GM21786 (cell line): Measurements from ENCODE around the gene CYP4F12.
"Not testable (repeated sequence)": the region's sequence is repeated elsewhere in the genome, so short reads cannot be mapped to it uniquely, and the experiment has no call there.

Experiments used
- ATAC-seq: cut with Tn5 transposase; IDR thresholded peaks from one replicate; pipeline ENCODE4 v1.9.1; 2021; ENCODE audit not compliant: unreplicated experiment

Gene CYP4F12

DNA sequence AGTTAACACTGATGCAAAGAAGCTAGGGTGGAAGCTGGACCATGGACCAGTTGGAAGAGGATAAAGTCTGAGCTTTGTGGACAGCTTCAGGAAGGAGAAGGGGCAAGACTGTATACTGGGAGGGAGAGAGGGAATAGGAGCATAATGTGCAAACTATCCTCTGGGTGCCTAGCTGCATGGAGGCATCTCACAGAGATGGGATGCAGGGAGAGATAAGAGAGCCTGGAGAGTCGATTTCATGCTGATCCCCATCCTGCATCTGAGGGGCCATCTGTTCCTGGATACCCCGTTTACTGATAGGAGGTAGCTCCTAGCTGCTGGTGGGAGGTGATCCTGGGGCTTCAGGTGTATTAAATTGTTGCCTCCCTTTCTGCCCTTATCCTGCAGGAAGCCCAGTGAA is 23.4 kb upstream of the CYP4F12 start:
- no peak for ATAC-seq

DNA sequence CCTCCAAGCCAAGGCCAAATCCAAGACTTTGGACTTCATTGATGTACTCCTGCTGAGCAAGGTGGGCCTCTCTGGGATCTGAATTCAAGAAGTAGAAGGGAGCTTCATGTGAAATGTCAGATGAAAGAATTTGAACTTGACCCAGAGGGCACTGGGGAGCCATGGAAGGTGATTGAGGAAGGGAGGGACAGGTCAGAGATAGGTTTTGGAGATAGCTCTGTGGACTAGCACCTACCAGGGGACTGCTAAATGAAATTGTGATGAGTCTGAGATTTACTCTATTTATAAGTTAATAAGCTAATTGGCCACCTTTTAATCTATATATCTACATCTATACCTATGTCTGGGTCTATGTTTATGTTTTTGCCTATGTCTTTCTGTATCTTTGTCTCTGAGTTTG is 22.8 kb upstream of the CYP4F12 start:
- ATAC-seq = not testable (repeated sequence)

DNA sequence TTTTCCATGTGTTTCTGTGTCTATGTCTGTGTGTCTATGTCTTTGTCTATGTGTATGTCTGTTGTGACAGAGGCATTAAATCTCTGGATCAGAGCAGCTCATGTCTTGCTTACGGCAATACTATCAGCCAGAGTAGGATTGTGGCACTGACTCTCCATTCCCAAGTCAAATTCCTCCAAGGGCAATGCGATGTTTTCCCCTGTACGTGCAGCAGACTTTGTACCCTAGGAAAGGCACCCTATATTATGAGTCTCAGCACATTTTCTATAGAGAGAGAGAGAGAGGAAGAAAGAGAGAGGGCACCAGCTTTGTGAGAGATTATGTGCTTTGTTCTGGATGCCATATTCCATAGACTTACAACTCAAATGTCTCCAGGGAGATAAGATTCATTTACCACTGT is 21.1 kb upstream of the CYP4F12 start:
- no peak for ATAC-seq

DNA sequence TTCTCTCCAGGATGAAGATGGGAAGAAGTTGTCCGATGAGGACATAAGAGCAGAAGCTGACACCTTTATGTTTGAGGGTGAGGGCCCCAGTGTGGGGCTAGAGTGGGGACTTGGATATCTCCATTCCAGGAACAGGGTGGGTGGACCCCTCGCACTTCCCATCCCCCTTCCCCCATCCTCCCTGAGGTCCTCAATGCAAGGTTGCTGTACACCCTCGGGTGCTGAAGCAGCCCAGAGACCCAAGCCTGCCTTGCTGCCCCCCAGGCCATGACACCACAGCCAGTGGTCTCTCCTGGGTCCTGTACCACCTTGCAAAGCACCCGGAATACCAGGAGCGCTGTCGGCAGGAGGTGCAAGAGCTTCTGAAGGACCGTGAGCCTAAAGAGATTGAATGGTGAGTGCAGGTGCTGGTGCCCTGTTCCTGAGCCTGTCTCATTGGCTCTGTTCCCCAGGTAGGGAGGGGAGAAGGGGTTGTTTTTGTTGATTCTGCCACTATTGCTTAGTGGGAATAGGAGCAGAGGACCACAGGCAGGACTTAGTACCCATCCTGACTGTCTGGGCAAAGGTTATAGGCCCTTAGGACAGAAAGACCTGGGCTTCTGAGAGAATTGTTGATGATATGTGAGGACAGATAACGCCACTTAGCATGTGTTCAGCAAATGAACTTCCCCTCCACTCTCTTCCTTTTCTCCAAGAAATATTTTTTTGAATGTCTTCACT is 20.2 kb upstream of the CYP4F12 start:
- no peak for ATAC-seq

DNA sequence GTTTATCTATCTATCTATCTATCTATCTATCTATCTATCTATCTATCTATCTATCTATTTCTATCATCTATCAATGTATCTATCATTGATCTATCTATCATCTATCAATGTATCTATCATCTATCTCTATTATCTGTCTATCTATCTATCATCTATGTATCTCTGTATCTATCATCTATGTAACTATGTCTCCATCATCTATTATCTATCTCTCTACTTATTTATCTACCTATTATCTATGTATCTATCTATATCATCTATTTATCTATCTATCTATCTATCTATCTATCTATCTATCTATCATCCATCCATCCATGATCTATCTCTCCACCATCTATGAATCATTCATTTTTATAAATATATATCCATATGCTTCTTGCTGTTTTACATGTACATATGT is 16.4 kb upstream of the CYP4F12 start:
- no peak for ATAC-seq

DNA sequence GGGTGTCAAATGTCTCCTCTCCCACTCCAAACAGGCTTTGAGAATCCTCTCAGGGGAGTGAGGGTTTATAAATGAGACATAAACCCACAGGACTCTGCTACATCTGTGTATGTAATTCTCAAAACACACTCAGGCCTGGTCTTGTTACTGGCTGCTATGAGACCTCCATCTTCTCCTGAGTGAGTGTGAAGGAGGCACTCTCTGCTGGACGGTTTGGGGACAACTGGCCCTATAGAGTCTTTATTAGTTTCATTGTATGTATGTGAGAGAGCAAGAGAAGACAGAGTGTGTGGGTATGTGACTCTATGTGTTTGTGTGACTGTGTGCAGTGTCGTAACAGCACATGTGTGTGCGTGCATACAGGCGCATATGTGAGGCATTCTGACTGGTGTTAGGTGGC is 9.6 kb upstream of the CYP4F12 start:
- ATAC-seq = no peak

DNA sequence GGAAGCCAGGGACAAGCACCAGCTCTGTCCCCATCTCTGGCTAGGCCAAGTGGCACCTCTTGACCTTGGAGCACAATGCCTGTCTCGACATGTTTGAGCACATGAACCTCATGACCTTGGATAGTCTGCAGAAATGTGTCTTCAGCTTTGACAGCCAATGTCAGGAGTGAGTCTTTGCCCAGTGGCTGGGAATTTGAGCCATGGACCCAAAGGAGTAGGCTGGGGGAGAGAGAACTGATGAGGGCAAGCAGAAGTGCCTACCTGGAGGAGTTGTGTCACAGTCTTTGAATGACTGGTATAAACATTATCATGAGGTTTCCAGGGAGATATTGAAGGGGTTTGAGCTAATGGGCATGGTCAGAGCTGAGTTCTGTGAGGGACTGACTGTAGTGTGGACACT is 6.7 kb upstream of the CYP4F12 start:
- ATAC-seq = no peak

DNA sequence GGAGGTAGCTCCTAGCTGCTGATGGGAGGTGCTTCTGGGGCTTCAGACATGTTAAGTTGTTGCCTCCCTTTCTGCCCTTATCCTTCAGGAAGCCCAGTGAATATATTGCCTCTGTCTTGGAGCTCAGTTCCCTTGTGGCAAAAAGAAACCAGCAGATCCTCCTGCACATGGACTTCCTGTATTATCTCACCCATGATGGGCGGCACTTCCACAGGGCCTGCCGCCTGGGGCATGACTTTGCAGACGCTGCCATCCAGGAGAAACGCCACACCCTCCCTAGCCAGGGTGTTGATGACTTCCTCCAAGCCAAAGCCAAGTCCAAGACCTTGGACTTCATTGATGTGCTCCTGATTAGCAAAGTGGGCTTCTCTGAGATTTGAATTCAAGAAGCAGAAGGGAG is 6.0 kb upstream of the CYP4F12 start:
- no peak for ATAC-seq

DNA sequence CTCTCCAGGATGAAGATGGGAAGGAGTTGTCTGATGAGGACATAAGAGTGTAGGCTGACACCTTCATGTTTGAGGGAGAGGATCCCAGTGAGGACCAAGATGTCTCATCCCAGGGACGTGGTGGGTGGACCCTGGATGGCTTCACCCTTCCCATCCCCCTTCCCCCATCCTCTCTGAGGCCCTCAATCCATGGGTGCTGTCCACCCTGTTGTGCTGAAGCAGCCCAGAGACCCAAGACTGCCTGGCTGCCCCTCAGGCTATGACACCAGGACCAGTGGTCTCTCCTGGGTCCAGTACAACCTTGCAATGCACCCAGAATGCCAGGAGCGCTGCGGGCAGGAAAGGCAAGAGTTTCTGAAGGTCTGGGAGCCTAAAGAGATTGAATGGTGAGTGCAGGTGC is 3.4 kb upstream of the CYP4F12 start:
- no peak for ATAC-seq

DNA sequence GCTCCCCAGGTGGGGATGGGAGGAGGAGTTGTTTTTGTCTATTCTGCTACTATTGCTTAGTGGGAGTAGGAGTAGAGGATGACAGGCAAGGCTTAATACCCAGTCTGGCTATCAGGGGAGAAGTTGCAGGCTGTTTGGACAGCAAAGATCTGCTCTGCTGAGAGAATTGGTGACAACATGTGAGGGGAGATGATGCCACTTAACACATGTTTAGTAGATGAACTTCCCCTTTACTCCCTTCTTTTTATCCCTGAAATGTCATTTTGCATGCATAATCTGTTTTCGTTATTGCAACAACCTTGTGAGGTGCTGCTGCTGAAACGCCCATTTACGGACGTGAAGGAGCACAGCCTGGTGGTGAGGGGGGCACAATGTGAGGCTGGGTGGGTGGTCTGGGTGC is 3.0 kb upstream of the CYP4F12 start:
- no peak for ATAC-seq

DNA sequence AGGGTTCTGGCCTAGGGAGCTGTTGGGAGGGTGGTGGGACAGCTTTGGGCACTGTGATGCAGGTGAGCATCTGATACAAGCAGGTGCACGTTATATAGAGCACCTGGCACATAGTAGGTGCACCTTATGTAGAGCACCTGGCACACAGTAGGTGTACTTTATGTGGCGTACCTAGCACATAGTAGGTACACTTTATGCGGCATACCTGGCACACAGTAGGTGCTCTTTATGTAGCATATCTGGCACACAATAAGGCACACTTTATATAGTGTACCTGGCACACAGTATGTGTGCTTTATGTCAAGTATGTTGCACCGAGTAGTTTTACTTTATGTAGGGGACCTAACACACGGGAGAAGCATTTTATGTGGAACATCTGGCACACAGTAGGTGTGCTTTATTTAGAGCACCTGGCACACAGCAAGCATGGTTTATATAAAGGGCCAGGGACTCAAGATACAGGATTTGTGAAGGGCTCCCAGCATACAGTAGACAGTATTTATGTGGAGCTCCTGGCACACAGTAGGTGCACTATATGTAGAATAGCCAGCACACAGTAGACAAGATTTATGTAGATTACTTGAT is 1.6 kb upstream of the CYP4F12 start:
- ATAC-seq = no peak

DNA sequence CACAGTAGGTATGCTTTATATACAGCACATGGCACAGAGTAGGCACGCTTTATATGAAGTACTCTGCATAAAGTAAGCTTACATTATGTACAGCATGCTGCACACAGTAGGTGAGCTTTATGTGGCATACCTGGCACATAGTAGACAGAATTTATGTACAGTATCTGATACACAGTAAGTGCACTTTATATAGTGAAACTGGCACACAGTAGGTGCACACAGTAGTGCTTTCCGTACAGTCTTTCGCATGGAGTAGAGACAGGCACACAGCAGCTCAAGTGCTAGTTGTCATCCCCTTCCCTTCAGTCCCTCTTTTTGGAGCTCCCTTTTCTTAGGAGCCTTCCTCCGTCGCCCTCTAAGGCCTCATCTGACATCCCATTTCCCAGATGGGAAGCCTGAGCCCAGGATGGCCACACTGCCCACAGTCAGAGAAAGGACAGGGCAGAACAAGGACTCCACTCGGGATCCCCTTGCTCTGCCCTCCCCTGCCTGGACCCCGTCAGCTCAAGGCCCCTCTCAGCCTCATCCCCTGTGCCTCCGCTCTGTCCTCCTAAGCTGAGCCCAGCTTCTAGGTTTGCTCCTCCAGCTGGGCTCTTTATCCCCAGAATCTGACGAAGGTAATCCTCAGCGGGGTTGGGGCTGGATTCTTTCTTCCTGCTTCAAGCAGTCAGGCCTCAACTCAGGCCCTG is 852 bp upstream of the CYP4F12 start:
- ATAC-seq = no peak

DNA sequence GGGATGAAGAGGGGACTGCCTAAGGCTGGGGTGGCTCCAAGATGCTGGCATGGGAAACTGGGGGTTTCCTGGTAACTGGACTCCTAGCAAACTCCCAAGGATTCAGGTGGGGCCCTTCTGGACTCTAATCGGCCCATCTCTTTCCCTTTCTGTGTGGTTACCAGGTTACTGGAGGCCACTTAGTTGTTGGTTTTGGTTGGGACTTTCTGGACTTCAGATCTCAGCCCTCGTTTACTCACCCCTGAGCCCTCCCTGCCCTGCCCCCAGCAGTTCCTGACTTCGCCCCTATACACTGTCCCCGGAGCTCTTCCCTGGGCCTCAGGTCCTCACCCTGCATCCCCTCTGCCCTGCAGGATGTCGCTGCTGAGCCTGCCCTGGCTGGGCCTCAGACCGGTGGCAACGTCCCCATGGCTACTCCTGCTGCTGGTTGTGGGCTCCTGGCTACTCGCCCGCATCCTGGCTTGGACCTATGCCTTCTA is 328 bp downstream of the CYP4F12 start:
- ATAC-seq = no peak

DNA sequence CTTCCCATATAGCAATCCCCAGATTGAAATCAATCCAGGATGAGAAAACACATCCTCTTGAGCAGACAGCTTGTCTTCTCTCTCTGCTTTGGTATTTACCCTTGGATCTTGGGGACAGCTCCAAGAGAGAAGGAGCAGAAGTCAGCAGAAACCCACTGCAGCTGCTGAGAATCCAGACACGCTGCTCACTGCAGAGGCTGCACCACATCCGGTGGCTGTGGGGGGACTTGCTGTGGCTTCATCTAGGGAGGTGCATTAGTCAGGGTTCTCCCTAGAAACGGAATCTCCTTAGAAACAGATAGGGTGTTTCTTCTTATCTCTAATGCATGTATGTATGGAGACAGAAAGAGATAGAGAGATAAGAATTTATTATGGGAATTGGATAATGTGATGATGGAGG is 2.7 kb downstream of the CYP4F12 start:
- ATAC-seq = no peak

DNA sequence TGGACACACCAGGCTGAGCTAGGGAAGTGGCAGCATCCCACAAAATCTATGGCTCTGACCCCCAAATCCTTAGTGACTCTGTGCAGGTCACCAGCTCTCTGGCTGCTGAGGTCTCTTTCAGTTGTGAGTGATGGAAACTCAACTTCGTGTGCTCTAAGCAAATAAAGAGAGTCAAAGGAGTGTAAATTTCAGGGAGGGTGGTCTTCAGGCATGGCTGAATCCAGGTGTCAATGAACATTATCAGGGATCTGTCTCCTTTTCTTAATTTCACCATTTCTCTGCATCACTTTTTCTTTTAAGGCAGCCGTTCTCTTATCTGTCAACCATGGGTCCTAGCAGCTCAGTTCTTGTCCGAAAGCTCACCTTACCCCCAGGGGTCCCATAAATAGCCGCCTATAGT is 6.2 kb downstream of the CYP4F12 start:
- no peak for ATAC-seq

DNA sequence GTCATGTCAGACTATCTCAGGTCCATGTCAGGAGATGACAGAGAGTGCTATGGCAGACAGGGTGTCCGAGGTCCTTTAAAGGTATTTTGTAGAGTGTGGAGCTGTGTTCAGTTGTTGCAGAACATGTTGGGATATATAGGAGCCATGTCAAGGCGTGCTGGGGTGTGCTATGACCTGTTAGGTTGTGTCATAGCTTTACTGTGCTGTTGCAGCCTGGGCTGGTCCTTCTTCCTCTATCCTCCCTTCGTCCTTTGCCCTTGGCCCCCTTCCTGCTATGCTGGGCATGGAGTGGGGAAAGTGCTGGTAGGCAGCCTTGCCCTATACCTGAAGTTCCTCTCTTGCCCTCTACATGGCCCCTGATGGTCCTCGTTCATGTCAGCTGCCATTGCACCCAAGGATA is 7.0 kb downstream of the CYP4F12 start:
- ATAC-seq = not testable (repeated sequence)

DNA sequence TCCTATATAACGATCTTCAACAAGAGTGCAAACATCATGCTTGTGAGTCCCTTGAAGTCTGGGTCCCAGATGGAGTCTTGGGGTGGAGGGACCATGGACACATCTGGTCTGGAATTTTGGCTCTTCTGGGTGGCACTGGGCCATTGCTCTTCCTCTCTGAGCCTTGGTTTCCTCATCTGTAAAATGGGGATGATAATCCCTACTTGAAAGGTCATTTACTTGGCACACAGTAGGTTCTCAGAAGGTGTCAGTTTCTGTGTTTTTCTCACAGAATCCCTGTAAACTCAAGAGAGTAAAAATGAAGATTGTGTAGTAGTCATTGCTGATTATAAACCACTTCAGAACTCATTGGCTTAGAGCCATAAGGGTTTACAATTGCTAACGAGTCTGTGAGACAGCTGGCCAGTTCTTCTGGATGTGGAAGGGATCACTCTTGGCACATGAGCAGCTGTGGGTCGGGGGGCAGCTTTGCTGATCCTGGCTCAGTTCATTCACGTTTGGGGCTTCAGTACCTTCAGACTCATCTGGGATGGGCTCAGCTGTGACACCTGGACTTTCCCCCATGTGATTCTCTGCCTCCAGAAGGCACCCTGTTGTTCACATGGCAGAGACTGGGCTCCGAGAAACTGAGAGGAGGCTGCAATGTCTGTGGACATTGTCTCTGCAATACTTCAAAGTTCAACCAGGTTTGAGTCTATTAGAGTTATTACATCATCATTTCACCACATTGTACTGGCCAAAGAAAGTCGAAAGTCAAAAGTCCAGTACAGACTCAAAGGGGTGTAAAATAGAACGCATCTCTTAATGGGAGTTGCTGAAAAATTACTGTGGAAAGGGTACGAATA is 7.8 kb downstream of the CYP4F12 start:
- ATAC-seq = no peak

DNA sequence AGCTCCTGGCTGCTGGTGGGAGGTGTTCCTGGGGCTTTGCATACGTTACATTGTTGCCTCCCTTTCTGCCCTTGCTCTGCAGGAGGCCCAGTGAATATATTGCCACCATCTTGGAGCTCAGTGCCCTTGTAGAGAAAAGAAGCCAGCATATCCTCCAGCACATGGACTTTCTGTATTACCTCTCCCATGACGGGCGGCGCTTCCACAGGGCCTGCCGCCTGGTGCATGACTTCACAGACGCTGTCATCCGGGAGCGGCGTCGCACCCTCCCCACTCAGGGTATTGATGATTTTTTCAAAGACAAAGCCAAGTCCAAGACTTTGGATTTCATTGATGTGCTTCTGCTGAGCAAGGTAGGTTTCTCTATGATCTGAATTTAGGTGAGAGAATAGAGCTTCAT is 10.5 kb downstream of the CYP4F12 start:
- no peak for ATAC-seq

DNA sequence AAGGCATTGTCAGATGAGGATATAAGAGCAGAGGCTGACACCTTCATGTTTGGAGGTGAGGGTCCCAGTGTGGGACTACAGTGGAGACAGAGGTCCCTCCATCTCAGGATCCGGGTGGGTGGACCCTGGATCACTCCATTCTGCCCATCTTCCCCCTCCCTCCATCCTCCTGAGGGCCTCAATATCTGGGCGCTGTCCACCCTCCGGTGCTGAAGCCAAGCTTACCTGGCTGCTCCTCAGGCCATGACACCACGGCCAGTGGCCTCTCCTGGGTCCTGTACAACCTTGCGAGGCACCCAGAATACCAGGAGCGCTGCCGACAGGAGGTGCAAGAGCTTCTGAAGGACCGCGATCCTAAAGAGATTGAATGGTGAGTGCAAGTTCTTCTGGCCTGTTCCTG is 11.9 kb downstream of the CYP4F12 start:
- ATAC-seq = no peak

DNA sequence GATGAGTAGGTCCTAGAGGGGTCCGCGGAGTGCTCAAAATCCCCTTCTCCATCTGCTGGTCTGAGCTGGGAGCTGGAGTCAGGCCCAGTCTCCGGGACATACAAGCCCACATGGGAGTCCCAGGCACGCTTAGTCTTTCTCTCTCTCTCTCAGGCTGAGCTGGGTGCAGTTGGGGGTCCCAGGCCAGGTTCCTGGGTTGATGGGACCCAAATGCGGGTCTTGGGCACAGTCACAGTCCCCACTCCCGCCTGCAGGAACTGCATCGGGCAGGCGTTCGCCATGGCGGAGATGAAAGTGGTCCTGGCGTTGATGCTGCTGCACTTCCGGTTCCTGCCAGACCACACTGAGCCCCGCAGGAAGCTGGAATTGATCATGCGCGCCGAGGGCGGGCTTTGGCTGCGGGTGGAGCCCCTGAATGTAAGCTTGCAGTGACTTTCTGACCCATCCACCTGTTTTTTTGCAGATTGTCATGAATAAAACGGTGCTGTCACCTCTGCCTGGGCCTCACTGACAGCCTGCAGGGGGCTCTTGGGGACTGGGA is 23.8 kb downstream of the CYP4F12 start:
- no peak for ATAC-seq
